GM19035 (cell line): ENCODE measurements around the gene PRR36.
"Not testable (repeated sequence)": the region's sequence is repeated elsewhere in the genome, so short reads cannot be mapped to it uniquely, and the experiment has no call there.

Source experiments
- ATAC-seq: cut with Tn5 transposase; IDR thresholded peaks from one replicate; pipeline ENCODE4 v1.9.1; 2021; ENCODE audit not compliant: unreplicated experiment

Gene PRR36

GRCh38 chr19:7861619-7862412, 12.4 kb downstream of the PRR36 start:
- ATAC-seq, result no peak

GRCh38 chr19:7860714-7861618, 13.2 kb downstream of the PRR36 start:
- no peak for ATAC-seq

- ATAC-seq, result no peak
Observed at GRCh38 chr19:7859831-7860713, 14.1 kb downstream of the PRR36 start.

- ATAC-seq, result not testable (repeated sequence)
Observed at GRCh38 chr19:7859087-7859486, 15.1 kb downstream of the PRR36 start.

GRCh38 chr19:7858109-7858770, 15.9 kb downstream of the PRR36 start:
- no peak for ATAC-seq

GRCh38 chr19:7857727-7858108, 16.5 kb downstream of the PRR36 start:
- ATAC-seq, result no peak

- no peak for ATAC-seq
Observed at GRCh38 chr19:7856679-7857663, 17.2 kb downstream of the PRR36 start.

- no peak for ATAC-seq
Observed at GRCh38 chr19:7856109-7856591, 18.0 kb downstream of the PRR36 start.

- ATAC-seq, result no peak
Observed at GRCh38 chr19:7855426-7856108, 18.6 kb downstream of the PRR36 start.

- no peak for ATAC-seq
Observed at GRCh38 chr19:7853770-7854128, 20.4 kb downstream of the PRR36 start.

GRCh38 chr19:7852851-7853769, 21.1 kb downstream of the PRR36 start:
- ATAC-seq, result no peak

- no peak for ATAC-seq
Observed at GRCh38 chr19:7851623-7852500, 22.3 kb downstream of the PRR36 start.

- no peak for ATAC-seq
Observed at GRCh38 chr19:7850945-7851622, 23.1 kb downstream of the PRR36 start.

- no peak for ATAC-seq
Observed at GRCh38 chr19:7850000-7850813, 24.0 kb downstream of the PRR36 start.

- no peak for ATAC-seq
Observed at GRCh38 chr19:7849631-7849999, 24.6 kb downstream of the PRR36 start.
